GM18909 (cell line): ENCODE measurements around the gene HMSD.

ENCODE experiments used
- ATAC-seq: cut with Tn5 transposase; IDR thresholded peaks from one replicate; pipeline ENCODE4 v1.9.1; 2021; ENCODE audit warnings: mild to moderate bottlenecking; ENCODE audit not compliant: unreplicated experiment, poor library complexity

Gene HMSD

DNA sequence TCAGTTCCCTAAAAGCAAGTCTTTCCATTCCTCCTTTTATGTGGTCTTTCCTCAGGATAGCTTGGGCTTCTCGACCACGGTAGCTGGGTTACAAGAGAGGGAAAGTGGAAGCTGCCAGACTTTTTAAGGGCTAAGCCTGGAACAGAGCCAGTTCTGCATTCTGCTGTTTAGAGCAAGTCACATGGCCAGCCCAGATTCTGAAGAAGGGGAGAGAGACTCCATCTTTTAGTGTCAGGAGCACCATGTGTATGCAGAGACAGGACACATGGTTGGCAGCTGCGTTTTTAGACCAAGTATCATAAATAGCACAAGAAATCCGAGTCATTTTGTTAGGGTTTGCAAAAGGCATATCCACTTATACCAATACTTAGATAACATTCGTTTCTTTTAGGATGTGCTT, 4.7 kb downstream of the HMSD start:
- no peak for ATAC-seq

DNA sequence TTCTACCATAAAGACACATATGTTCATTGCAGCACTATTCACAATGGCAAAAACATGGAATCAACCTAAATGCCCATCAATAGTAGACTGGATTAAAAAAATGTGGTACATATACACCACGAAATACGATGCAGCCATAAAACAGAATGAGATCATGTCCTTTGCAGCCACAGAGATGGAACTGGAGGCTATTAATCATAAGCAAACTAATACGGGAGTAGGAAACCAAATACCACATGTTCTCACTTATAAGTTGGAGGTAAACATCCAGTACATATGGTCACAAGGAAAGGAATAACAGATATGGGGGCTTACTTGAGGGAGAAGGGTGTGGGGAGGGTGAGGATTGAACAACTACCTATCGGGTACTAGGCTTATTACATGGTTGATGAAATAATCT, 7.7 kb downstream of the HMSD start:
- no peak for ATAC-seq

DNA sequence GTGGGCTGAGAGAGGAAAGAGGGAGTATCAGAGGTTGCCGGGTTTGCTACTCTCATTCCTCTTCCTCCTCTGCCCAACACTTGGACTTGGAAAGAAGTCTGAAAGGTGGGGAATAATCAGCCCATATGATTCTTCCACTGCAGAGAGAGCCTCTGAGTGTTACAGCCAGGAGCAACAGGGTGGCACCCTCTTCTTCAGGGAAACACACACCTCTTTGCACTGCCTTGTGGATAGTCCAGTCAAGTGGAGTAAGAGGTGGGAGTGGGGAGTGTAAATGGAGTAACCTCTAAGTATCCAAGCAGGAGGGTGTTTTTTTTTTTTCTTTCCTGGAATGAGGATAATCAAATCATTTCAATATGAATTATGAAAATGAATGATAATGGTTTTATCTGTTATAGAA, 11.8 kb downstream of the HMSD start:
- no peak for ATAC-seq

DNA sequence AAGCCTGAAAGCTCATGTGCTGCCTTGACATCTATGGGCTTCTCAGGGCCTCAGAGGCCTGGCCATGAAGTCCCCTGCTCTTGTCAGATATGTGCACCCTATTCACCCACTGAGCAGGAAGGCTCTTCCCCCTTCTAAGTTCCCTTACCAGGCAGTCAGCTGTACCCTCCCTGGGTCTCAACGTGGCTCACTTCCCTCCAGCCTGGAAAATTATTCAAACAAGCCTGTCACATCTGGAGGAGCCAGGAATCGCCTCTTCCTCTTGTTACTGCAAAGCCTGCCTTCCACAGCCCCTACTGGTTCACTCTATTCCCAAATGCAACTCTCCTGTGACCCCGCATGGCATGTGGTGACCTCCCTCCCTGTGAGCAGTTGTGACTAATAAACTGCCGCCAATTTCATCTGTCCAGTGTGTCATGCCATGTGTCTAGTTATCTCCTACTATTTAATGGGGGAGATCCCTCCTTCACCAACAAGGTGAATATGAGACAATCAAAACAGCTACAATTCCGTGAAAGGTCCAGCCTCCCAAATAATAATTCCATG, 12.4 kb downstream of the HMSD start:
- no peak for ATAC-seq

DNA sequence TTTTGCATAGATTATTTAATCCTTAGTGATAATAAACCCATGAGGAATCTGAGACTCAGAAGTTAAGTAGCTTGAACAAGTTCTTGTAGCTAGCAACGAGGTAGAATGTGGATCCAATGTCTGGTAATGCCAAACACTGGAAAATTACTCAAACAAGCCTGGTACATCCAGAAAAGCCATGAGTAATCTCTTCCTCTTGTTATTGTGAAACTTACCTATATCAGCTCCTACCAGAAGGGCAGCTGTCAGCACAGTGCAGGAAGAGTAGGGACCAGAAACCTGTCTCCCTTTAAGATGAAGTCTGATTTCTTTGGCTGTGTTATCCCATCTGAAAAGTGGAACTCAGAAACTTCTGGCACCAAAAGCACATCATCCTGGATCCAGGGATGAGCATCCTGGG, 13.0 kb downstream of the HMSD start:
- ATAC-seq = no peak

DNA sequence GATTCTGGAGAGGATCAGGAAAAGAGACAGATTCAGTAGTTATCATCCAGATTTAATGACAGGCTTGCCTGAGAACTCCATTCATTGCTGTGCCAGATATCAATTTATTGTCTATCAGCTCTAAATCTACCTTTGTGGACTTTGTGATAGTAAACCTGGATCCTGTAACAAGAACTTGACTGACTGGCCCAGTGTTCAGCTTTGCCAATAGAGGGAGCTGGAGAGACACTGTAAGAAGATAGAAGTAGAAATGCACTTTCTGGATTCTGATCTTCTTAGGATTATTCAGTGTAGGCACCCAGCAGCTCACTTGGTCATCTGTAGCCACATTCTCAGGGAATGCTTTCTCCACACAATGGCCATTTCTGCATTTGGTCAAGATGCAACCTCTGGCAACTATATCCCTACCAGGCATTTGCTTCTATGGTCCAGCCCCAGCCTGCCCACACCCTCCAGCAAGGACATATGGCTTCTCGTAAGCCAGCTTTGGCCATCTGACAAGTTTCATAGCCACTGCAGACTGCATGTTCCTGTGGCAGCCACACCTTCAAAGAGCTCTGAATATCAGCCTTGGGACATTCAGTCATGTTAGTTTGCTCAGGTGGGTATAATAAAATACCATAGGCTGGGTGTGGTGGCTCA, 14.6 kb downstream of the HMSD start:
- peak; percentile 80 for ATAC-seq

DNA sequence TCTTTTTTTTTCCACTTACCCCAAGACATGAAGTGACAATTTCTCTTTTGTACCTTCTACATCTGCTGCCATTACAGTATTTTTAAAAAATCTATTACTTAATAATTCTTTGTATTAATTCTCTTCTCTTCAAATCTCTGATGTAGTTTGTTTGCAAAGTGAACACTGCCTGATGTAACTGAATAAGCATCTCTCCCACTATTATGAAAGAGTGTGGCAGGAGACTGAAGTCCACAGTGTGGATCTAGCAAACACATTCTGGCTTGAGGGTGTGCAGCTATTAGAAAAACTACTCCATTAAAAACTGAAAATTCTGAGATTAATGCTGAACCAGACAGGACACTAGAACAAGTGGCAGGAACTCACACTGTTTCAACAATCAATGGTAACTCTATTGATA, 15.8 kb downstream of the HMSD start:
- ATAC-seq = no peak

DNA sequence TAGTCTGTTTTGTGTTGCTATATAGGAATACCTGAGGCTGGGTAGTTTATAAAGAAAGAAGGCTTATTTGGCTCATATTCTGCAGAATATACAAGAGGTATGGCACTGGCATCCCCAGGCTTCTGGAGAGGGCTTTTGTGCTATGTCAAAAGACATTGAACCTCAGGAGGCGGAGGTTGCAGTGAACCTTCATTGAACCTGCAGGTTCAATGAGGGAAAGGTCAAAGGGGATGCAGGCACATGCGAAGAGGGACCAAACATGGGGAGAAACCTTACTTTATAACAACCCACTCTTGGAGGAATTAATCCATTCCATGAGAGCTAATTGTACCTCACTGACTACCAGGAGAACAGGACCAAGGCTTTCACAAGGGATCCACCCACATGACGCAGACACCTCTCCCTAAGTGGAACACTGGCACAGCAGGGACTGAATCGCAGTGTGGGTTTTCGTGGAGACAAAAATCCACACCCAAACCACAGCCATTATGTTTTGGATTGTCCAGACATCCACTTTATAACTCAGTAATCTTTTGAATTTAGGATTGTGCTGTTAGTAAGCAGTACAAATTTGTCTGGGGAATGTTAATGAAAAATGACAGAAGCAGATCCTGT, 16.7 kb downstream of the HMSD start:
- no peak for ATAC-seq

DNA sequence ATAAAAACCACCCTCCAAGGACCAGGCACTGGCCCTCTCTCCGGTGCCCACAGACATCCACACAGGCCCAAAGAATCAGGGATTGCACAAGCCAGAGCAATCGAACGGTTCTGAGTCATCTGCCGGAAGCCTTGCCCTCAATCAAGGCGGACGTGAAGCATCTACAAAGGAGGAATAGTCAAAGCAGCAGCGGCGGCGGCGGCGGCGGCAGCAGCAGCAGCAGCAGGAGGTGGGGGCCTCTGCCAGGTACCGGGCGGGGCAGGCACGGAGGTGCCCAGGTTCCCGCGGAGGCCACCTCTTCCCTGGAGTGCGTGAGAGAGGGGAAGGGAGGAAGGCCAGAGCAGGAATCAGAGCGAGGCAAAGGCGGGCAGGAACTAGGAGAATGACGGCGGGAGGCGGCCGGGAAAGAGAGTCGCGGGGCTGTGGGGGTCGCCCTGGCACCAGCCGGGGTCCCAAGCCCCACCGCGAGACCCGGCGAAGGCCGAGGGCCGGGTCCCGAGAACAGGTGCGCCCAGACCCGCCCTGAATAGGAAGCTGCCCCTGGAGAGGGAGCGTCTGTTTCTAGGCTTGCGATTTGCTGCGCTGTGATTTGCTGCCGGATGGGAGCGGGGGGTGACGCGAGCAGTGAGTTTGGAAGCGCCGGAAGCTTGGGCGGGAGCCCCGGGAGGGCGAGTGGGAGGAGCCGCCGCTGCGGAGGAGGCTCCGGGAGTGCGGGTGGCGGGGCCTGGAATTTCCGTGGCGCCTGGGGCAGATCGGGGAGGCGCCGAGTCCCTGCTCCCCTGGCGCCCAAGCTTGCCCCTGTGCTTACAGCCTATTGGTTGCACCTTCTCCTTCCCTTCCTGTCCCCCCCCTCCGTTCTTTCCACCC, 21.1 kb downstream of the HMSD start, which contains the start of gene SERPINB8:
Gene SERPINB8 (plus strand): TSS at position 140 of the 867 bp plus-strand sequence. CDS start 8,228 bp downstream, outside the sequence.
- peak; percentile 94 for ATAC-seq

DNA sequence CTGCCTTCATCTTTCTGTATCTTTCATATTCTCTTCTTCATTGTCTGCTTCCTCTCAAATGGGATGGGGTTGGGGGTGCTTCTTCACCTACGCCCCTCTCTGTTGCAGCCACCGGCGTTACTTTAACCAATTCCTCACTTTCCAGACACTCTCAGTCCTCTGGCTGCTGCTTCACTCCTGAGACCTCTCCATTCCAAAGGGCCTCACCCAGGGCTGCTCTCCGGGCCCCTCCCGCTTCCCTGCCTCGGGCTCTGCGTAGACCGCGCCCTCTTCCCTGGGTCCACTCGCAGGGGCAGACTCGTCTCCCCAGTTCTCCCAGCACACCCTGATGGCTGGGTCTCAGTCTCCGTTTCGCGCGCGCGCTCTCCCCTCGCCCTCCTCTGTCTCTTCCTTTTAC, 21.7 kb downstream of the HMSD start:
- ATAC-seq = peak; percentile 1

DNA sequence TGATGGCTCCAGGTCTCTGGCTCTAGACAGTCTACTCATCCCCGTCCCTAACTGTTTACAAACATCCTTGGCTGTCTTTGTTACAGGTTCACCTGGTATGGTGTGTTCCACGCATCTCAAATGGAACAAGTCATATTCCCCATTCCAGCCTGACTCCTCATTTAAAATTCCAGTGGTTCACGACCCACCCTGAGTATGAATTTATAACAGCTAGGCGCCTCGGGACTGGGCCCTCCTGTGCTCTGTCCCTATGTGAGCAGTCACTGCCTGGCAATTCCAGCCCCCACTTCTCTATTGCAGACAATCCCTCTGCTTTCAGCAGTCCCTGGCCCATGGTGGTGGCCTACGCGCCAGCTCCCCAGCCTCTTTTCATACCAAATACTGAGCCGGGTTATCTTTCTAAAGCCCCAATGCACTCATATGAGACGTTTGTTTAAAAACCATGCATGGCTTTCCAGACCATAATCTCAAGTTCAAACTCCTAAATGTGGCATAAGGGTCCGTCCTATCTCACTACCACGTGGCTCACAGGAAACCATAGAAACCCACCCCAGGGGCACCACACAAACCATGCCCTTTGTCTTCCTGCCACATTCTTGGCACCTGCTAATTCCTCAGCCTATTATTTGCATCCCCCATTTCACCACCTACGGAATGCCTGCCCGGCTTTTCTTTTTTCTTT, 22.4 kb downstream of the HMSD start:
- ATAC-seq = no peak

DNA sequence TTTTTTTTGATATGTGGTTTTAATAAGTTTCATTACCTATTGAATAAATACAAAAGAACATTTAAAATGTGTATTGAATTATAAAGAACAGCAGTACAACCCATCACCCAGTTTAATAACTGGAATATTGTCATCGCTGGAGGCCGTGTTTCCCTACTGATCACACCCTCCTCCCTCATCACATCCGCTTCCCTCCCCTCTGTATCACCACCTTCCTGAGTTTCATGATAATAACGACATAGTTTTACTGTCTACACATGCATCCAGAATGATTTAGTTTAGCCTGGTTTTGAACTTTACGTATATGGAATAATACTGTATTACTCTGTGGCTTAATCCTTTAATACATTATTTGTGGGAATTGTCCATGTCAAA, 22.9 kb downstream of the HMSD start:
- ATAC-seq = no peak

DNA sequence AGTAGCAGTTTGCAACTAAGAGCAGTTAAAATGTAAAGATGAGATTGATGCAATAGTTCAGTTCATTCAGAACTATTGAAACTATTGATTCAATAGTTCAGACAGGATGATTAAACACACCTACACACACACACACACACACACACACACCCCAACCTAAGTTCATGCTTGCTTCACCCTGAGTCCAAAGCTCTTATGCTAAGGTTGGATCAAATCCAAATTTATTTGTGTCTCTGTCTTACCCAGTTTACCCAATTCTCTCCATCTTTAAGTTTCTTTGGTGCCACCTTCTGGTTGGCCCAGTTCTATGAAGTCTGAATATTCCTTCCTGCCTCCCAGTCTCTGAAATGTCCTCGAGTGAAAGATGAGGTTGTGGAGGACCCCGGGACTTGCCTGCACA, 25.9 kb downstream of the HMSD start:
- no peak for ATAC-seq

DNA sequence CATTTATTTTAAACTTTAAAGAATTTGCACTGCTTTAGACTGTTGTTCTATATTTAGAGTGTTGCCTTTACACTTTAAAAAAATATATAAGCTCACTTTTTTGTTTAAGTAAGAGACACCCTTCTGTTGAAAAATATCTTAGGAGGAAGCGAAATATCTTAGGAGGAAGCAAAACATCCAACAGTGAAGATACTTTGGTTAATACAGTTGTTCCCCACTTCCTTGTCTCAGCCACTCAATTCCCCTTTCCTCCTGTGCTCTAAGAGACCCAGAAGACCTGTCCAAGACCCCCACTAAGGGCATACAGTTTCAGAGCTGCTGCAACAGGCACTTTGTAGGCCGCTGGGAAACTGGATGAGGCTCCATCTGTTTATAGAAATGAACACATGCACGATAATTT, 26.5 kb downstream of the HMSD start:
- no peak for ATAC-seq

DNA sequence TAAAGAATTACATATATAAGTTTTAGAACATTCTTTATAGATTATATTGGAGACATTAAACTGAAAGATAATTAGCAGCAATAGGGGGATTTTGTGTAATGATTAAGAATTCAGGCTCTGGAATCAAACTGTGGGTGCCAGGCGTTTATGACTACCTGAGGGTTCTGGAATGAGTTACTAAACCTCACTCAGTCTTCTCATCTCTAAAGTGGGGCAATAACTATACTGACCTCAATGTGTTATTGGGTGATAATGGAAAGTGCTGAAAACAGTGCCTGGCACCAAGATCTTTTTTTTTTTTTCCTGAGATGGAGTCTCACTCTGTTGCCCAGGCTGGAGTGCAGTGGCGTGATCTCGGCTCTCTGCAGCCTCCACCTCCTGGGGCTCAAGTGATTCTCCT, 27.9 kb downstream of the HMSD start:
- ATAC-seq = no peak

DNA sequence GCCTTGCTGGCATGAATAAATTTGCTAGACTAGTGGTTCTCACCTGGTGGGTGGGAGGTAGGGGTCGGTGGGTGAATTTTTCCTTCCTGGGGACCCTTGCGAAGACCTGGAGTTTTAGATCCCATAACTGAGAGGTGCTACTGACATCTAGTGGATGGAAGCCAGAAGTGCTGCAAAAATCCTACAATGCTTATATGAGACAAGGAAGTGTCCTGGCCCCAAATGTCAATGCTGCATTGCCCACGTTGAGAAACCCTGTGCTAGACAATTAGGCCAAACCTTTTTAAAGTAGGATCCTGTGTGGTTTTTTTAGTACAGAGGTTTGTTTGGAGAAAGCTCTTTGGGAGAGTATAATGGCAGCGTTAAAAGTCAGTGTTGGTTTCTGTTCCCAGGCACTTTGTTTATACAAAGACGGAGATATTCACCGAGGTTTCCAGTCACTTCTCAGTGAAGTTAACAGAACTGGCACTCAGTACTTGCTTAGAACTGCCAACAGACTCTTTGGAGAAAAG, 30.4 kb downstream of the HMSD start:
- ATAC-seq = peak; percentile 81

DNA sequence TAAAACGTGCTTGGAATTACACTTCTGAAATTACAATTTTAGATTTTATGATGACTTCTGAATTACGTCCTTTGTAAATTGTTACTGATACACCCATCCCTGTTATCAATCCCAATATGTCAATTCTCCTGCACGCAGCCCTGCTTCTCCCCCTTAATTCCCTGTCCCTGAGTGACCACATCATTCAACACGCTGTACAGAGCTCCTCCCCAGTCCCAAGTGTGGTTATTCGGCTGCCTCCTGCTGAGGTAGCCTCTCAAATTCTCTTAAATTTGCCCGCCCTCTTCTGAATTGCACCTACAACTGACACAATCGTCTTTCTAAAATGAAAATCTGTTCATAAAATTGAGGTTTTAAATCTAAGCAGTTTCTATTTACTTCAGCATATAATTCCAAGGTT, 30.9 kb downstream of the HMSD start:
- ATAC-seq = no peak

DNA sequence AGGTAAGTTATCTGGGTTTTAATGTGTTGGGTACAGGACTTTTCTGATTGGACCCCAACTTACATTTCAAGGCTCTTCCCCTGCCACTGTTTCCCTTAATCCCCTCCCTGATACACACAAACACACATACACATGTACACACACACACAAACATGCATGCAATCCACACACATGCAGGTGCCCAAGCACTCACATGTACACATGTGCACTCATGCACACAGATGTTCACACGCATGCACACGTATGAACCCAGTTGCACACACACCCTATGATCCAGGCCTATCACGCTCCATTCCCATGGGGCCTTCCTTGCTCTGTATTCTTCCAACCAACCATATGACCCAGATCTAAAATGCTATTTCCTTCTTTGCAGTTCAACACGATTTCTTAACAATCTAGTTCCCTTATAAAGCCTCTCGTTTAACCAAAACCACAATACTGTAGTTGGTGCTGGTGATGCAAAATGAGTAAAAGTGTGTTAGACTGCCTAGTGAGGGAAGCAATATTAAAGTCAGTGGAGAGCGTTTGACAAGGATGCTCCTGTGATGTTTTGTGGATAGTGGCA, 31.9 kb downstream of the HMSD start:
- ATAC-seq = no peak

DNA sequence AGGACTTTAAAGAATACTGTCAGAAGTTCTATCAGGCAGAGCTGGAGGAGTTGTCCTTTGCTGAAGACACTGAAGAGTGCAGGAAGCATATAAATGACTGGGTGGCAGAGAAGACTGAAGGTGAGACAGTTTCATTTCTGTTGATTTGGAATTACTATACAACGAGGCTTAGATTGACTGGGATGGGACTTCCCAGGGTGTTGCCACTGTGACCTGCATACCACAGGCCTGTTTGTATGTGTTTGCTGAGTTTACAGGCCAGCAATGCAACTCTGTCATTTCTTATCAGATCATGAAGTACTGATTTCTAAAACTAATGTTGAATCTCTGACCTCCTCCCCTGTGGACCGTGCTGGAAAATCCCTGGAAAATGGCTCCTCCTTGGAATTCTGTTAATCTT, 32.6 kb downstream of the HMSD start:
- ATAC-seq = no peak

DNA sequence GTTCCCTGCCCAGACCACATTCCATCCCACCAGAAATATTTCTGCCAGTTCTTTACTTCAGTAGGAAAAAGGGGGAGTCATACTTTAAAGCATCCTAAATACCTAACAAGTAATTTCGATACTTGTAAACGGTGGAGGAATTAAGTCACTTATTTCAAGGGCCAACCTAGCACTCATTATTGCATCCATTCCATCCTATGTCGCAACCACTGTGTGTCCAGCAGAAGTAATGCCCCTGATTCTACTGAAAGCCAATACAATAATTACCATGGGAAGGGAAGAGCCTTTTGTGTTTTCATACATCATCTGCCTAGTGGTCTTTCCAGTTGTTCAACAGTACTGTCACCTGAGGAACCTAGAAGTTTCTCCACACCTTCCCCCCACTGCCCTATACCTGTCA, 33.3 kb downstream of the HMSD start:
- no peak for ATAC-seq
